ENCODE measurements around the gene ASAP3.

ASAP3 gene

GRCh38 chr1:23502951-23503350 is 19.0 kb upstream of the ASAP3 start:
- no peaks in the 10 kb centered on the region; the same call in 1 of the 2 replicates for H3K36me3 ChIP-seq (replicated peaks; ENCODE audit: insufficient read depth, low read length)
- H3F3A ChIP-seq (ENCODE audit: insufficient read depth, low read length) = peaks cover 14% of the 10 kb centered on the region
- H3K9me3 ChIP-seq (replicated peaks; ENCODE audit: insufficient read depth, low read length) = no peaks in the 10 kb centered on the region
- no peak overlapping the region for H3K9ac ChIP-seq (ENCODE audit: low read length)
- no peaks in the 10 kb centered on the region for H3K9me2 ChIP-seq (replicated peaks; ENCODE audit: insufficient read depth, low read length)
- H3K4me3 ChIP-seq (ENCODE audit: low read length) = no peak overlapping the region
- no peaks in the 10 kb centered on the region for H3K79me2 ChIP-seq (ENCODE audit: low read length)
- no peaks in the 10 kb centered on the region for H4K20me1 ChIP-seq (ENCODE audit: insufficient read depth, low read length)
- DNase-seq = no peak
- H3K27ac ChIP-seq (ENCODE audit: low read length) = no peak overlapping the region
- TF ChIP-seq CTCF (IDR thresholded peaks at IDR 0.05; ENCODE audit: low read length) (no peak), EZH2phosphoT487 (IDR thresholded peaks at IDR 0.05; ENCODE audit: low read length) (no peak), EZH2 (optimal IDR thresholded peaks at IDR 0.05; ENCODE audit: low read depth, low read length) (no peak)
- no peaks in the 10 kb centered on the region for H3K4me1 ChIP-seq (ENCODE audit: low read length)
- no peaks in the 10 kb centered on the region for H3K27me3 ChIP-seq (replicated peaks; ENCODE audit: insufficient read depth, low read length)
- no peak overlapping the region for H3K4me2 ChIP-seq (ENCODE audit: low read depth, low read length)
- H2AFZ ChIP-seq (ENCODE audit: low read length) = no peak overlapping the region

- H3K36me3 ChIP-seq (replicated peaks; ENCODE audit: insufficient read depth, low read length) = no peaks in the 10 kb centered on the region
- H3F3A ChIP-seq (ENCODE audit: insufficient read depth, low read length) = peaks cover 5% of the 10 kb centered on the region
- H3K4me3 ChIP-seq (ENCODE audit: low read length) = no peak overlapping the region
- DNase-seq = no peak
- H4K20me1 ChIP-seq (ENCODE audit: insufficient read depth, low read length) = no peaks in the 10 kb centered on the region
- no peak overlapping the region for H2AFZ ChIP-seq (ENCODE audit: low read length)
- H3K9me2 ChIP-seq (replicated peaks; ENCODE audit: insufficient read depth, low read length) = no peaks in the 10 kb centered on the region
- no peaks in the 10 kb centered on the region for H3K4me1 ChIP-seq (ENCODE audit: low read length)
- H3K27ac ChIP-seq (ENCODE audit: low read length) = no peak overlapping the region
- H3K9me3 ChIP-seq (replicated peaks; ENCODE audit: insufficient read depth, low read length) = no peaks in the 10 kb centered on the region
- H3K79me2 ChIP-seq (ENCODE audit: low read length) = no peaks in the 10 kb centered on the region
- H3K9ac ChIP-seq (ENCODE audit: low read length) = no peak overlapping the region
- TF ChIP-seq CTCF (IDR thresholded peaks at IDR 0.05; ENCODE audit: low read length) = no peak
- H3K4me2 ChIP-seq (ENCODE audit: low read depth, low read length) = no peak overlapping the region
- H3K27me3 ChIP-seq (replicated peaks; ENCODE audit: insufficient read depth, low read length) = no peaks in the 10 kb centered on the region
These were observed 16.5 kb upstream of the ASAP3 start for GRCh38 chr1:23500466-23500865.

DNA sequence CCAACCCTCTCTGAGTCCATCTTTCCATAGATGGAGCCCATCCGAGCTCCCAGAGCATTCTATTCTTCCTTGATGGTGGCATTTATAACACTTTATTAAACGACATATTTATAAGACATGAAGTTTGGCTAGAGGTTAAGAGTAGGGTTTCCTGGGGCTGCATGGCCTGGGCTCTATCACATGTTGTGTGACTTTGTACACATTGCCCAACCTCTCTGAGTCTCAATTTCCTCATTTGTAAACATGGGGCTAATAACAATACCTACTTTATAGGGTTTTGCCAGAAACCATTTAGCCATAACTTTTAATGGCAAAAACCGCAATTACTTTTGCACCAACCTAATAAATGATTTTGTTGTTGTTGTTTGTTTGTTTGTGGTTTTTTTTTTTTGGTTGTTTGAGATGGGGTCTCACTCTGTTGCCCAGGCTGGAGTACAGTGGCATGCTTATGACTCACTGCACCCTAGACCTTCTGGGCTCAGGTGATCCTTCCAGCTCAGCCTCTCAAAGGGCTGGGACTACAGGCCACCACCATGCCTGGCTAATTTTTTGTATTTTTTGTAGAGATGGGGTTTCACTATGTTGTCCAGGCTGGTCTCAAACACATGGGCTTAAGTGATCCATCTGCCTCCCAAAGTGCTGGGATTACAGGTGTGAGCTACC is 13.9 kb upstream of the ASAP3 start:
- Histone ChIP-seq H3K4me3 (ENCODE audit: low read length) (no peak overlapping the region), H2AFZ (ENCODE audit: low read length) (no peak overlapping the region), H4K20me1 (ENCODE audit: insufficient read depth, low read length) (no peaks in the 10 kb centered on the region), H3K4me2 (ENCODE audit: low read depth, low read length) (no peak overlapping the region), H3K36me3 (replicated peaks; ENCODE audit: insufficient read depth, low read length) (no peaks in the 10 kb centered on the region), H3K4me1 (ENCODE audit: low read length) (no peaks in the 10 kb centered on the region), H3F3A (ENCODE audit: insufficient read depth, low read length) (no peaks in the 10 kb centered on the region), H3K27me3 (replicated peaks; ENCODE audit: insufficient read depth, low read length) (no peaks in the 10 kb centered on the region), H3K9ac (ENCODE audit: low read length) (no peak overlapping the region), H3K79me2 (ENCODE audit: low read length) (no peaks in the 10 kb centered on the region), H3K27ac (ENCODE audit: low read length) (no peak overlapping the region), H3K9me2 (replicated peaks; ENCODE audit: insufficient read depth, low read length) (no peaks in the 10 kb centered on the region), H3K9me3 (replicated peaks; ENCODE audit: insufficient read depth, low read length) (no peaks in the 10 kb centered on the region)
- TF ChIP-seq EZH2phosphoT487 (IDR thresholded peaks at IDR 0.05; ENCODE audit: low read length) (no peak), EZH2 (optimal IDR thresholded peaks at IDR 0.05; ENCODE audit: low read depth, low read length) (no peak), CTCF (IDR thresholded peaks at IDR 0.05; ENCODE audit: low read length) (no peak)
- DNase-seq = no peak

All from MM.1S (cell line).